ENCODE results near the gene BUB1B.

Gene BUB1B

DNA sequence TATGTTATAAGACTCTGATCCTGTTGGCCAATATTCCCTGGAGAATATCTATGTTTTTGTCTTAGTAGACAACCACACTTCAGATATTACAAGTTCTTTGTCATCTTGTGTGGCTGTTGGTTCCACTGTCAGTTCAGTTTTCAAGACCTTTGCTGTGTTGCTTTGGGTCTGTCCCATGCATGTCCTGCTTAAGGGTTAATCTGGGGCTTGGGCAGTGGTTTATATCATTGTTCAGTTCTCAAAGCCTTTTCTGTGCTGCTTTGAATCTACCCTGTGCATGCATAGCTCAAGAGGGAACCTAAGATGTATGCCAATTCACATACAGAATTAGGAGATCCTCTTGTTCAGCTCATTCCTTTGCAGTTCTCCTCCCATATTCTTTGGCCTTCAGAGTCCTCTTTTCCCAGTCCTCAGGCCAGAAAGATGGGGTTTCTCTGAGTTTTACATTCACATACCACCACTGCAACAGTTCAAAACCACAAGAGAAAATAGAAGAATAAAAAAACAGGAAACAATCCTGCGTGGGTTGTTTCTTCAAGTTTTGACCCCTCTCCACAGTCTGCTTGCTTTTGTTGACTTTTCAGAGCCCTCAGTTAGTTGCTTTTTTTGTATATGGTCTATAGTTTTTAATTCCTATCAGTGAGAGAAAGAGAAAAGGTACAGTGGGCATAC lies 21.6 kb downstream of the BUB1B start:
- DNase-seq (ENCODE audit: low read depth), result no peak

- no peak for DNase-seq (ENCODE audit: low read depth)
These were observed 23.0 kb downstream of the BUB1B start for GRCh38 chr15:40183636-40184463.

- DNase-seq (ENCODE audit: low read depth), result no peak
These were observed 29.7 kb downstream of the BUB1B start for GRCh38 chr15:40190591-40190990.

DNA sequence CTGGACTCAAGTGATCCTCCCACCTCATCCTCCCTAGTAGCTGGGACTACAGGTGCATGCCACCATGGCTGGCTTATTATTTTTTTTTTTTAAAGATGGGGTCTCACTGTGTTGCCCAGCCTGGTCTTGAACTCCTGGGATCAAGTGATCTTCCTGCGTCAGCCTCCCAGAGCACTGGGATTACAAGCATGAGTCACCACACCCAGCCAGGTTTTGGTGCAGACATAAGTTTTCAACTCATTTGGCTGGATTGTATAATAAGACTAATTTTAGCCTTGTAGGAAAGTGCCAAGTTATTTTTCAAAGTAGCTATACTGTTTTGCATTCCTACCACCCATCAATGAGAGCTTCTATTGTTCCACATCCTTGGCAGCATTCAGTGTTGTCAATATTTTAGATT lies 32.1 kb downstream of the BUB1B start:
- no peak for DNase-seq (ENCODE audit: low read depth)

- DNase-seq (ENCODE audit: low read depth), result no peak
These were observed 36.6 kb downstream of the BUB1B start for GRCh38 chr15:40197434-40197833.

GRCh38 chr15:40198355-40199085 lies 37.7 kb downstream of the BUB1B start:
- no peak for DNase-seq (ENCODE audit: low read depth)

DNA sequence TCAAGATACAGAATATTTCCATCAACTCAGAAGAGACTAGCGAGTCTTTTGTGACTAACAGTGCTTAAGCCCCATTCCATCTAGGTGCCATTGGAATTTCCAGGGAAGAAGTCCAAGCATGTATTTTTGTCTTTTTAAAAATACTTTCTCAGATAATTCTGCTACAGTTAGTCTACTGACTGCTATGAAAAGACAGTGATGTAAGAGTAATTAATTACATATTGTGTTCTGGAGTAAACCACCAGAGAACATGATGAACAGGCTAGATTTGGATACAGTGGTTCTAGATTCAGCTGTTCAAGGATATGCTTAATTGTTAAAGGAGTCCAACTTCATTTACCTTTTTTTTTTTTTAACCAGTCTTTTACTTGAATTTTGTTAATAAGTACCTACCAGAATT lies 43.2 kb downstream of the BUB1B start:
- DNase-seq (ENCODE audit: low read depth), result no peak

DNA sequence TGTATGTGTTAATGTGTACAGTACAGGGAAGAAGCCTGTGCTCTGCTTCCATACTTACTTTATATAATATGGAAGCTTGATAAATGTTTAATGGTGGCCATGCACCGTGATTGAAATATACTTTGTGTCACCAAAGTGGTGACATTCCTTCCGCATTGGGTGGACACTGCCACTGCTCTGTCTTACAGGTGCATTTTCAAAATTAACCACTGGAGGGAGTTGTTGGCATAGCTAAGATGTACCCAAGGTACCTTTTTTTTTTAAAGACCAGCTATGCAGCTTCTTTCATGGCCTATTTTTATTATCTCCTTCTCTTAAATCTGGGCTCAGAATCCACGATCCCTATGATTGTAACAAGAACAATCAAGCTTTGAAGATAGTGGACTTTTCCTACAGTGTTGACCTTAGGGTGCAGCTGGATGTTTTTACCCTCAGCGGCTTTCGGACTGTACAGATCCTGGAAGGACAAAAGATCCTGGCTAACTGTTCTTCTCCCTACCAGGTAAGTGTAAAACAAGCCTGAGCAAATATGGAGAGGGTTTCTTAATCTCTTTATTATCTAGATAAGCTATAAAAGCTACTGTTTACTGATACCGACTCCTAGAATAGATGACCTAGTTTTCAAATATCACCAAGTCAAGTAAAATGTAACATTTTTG lies 56.4 kb downstream of the BUB1B start:
- DNase-seq (ENCODE audit: low read depth), result peak; percentile 12

GRCh38 chr15:40219801-40220200 lies 58.9 kb downstream of the BUB1B start:
- no peak for DNase-seq (ENCODE audit: low read depth)

GRCh38 chr15:40222131-40222530 lies 61.3 kb downstream of the BUB1B start:
- DNase-seq (ENCODE audit: low read depth), result no peak

- no peak for DNase-seq (ENCODE audit: low read depth)
These were observed 65.9 kb downstream of the BUB1B start for GRCh38 chr15:40226736-40227135.

GRCh38 chr15:40229316-40229715 lies 68.4 kb downstream of the BUB1B start:
- DNase-seq (ENCODE audit: low read depth), result no peak

GRCh38 chr15:40229956-40230355 lies 69.1 kb downstream of the BUB1B start:
- no peak for DNase-seq (ENCODE audit: low read depth)

DNA sequence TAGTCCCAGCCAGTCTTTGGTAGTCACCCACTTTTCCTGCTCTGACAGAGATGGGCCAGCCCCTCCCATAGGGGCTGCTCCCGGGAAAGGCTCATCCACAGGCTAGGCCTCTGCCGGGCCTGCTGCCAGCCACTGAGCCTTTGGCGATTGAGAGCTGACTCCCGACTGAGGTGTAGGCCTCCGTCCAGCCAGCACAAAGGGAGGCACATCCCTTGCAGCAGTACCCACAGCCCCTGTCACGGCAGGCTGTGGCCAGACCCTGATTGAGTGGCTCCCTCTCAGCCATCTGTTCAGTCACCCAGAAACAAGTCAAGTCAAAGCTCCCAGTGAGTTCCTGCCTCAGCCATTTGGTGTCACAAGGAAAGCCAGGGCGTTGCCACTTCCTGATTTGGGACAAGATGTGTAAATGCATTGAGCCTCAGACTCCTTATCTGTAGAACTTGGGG lies 71.8 kb downstream of the BUB1B start:
- no peak for DNase-seq (ENCODE audit: low read depth)

DNA sequence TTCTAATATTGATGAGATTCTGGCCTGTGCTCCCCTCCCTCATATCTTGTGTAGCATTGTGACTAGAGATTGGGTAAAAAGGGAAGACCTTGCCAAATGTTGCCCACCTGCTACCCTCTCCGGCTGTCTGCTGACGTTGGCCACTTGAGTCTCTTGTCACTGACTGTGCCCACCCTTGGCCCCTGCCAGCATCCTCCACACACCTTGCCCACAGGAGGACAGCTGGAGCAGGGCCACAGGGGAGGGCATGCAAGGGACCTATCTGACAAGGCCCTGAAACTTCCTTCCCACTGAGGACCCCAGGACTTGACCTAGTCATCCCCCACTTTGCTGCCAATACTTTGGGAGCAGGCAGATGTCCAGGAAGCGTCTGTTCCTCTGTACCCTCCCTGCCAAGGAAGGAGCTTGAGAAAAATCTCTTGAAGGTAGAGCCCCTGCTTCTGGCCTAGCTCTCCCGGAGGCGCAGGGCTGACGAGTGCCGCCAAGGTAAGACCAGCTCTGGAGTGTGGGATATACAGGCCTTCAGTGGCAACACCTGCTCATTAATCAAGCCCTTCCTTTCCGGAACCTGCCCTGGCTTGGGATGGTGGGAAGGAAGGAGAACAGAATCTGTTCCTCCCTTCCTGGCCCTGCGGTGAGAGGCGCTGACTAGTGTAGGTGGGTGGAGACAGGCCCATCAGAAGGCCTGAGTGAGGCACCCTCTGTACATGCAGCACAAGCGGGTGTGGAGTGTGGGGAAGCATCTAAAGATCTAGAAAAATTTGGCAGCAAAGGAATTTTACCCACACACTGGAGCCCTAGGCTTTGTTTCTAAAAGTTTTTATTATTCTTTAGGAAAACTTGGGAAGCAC lies 73.1 kb downstream of the BUB1B start:
- DNase-seq (ENCODE audit: low read depth), result no peak

DNA sequence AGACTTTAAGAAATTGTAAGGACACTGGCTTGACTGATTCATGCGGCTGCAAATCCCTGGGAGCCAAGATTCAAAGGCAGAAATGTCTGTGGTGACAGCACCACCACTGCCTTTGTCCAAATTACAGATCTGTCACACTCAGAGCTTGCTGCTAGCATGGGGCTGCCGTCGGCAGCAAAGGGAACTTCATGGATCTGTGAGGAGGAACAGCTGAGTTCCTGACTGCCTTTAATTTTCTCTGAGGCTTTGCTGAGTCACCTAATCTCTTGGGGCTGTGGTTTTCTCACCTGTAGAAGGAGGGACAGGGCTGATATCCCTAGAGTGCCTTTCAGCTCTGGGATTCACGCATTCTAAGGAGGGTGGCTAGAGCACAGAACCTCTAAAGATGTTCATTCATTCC lies 73.9 kb downstream of the BUB1B start:
- DNase-seq (ENCODE audit: low read depth), result no peak

DNA sequence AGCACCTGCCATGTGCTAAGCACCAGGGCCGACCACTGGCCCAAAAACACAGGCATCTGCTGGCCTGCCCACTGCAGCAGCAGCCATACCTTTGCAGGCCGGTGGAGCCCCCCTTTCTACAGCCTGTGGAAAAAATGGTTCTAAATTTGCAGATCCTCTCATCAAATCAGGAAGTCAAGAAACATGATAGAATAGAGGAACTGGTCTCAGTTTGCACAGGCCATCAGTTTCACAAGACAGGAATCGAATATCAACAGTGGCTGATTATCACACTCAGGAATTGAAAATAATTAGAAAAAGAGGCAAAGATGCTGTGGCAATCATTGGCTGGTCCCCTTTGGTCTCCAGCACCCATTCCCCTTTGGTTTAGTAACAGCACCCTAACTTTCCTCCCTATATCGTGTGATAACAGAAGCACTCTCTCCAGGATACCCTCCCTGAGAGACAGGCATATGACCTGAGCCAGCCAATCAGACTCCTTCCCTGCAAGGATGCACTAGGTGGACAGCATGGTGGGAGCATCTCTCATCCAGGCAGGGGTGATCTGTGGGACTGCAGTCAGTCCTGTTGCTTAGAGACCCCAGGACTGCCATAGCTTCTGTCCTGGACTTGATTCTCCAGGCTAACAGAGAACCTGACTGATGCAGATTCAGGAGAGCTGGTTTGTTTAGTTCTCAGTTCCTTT lies 74.5 kb downstream of the BUB1B start:
- DNase-seq (ENCODE audit: low read depth), result no peak

DNA sequence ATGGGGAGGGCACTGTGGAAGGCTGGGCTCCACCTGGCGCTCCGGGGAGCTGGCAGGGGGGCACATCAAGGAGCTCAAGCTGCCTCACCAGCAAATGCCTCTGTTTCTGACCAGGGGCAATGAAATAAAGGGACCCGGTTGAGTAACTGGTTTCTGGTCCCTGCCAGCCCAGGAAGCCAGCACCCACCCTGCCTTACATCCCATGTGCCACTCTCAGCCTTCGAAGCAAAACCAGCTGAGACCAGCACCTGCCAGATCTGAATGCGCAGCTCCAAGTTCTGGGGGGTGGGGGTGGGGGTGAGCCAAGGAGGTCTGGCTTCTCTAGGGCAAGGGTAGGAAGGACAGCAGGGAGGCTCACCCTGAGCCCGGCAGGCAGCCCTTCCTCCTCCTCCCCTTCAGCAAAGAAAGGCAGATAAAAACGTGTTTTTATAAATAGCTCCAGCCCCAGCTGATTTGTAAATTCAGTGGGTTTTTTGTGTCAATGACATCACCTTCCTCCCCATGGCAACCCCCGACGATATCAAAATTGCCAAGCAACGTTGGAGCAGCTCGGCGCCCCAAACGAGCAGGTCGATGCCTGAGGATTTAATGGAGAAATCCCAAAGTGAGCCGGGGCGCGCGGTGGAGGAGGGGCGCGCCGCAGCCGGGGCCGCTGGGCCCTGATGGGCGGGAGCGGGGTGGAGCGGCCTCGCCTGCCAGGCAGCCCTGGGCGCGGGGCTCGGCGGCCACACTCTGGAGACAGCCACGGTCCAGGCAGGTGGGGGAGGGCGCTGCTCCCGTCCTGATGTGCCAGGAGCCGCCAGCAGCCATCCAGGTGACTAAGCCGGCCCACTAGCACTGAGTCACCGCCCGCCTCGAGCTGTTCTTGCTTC lies 77.9 kb downstream of the BUB1B start, which contains the start of gene PAK6:
PAK6 (plus strand) TSS at position 532 of the 872 bp plus-strand sequence. CDS start 25,723 bp downstream, outside the sequence.
- no peak for DNase-seq (ENCODE audit: low read depth)

DNA sequence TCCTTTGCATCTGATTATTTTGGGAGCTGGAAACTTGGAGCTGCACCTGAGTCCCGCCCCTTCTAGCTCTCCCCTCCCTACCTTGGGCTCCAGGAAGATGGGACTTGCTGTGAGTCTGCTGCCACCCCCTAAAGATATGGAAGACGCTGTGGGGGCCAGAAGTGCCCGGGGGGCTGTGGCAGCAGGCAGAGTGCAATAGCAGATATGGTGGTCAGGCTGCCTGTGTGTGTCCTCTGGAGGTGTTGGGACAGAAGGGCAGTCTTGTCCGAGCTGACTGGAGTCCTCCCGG lies 78.5 kb downstream of the BUB1B start:
- DNase-seq (ENCODE audit: low read depth), result no peak

Data from stimulated activated CD8-positive, alpha-beta memory T cell treated with anti-CD3 and anti-CD28 coated beads, Interleukin-15, amount 100 ng/mL, for 1 hour (primary cell).